Measurements from ENCODE around the gene CNTNAP2. TPM values are rescaled to one million over a fixed set of nuclear protein-coding genes. Genes with fewer than 3 reads are reported as not detected.

CNTNAP2 gene
- total and polyA plus RNA-seq, 2 of the 8 experiments (the other 6 are each of a cell fraction or from before 2014, with no cell fraction given) = 27.9 to 71.0 TPM

GRCh38 chr7:147707926-147708325, 1591.3 kb downstream of the CNTNAP2 start (continued):
- TF ChIP-seq BACH1 (IDR thresholded peaks at IDR 0.05; ENCODE audit: low read length) = no peak
- TF ChIP-seq ZNF274 (IDR thresholded peaks at IDR 0.05; ENCODE audit: borderline replicate concordance, extremely low read depth, low read length) = no peak
